ENCODE data around the gene CCNB1IP1.
"Not testable (repeated sequence)": the region's sequence is repeated elsewhere in the genome, so short reads cannot be mapped to it uniquely, and the experiment has no call there.

Gene CCNB1IP1

GRCh38 chr14:20347747-20348146, 14.7 kb upstream of the CCNB1IP1 start:
- H3K27ac Mint-ChIP-seq: no peak overlapping the region

GRCh38 chr14:20346713-20347112, 13.6 kb upstream of the CCNB1IP1 start:
- H3K27me3 Mint-ChIP-seq: no peaks in the 10 kb centered on the region
- H3K27ac Mint-ChIP-seq: no peak overlapping the region
- no peaks in the 10 kb centered on the region for H3K9me3 Mint-ChIP-seq
- H3K36me3 Mint-ChIP-seq (ENCODE audit: insufficient read depth): peaks cover 34% of the 10 kb centered on the region
- no peak for ATAC-seq (replicated peaks)
- H3K4me1 Mint-ChIP-seq (ENCODE audit: low read depth in 2 of 2): peaks cover 9 to 17% of the 10 kb centered on the region in 2 donors
- no peak for DNase-seq
- no peak overlapping the region for H3K4me3 Mint-ChIP-seq

More at GRCh38 chr14:20347747-20348146, 14.7 kb upstream of the CCNB1IP1 start:
- no peaks in the 10 kb centered on the region for H3K27me3 Mint-ChIP-seq
- ATAC-seq (replicated peaks) (no peak), DNase-seq (no peak)
- no peak overlapping the region for H3K4me3 Mint-ChIP-seq
- H3K4me1 Mint-ChIP-seq (ENCODE audit: low read depth in 2 of 2): peaks cover 9 to 17% of the 10 kb centered on the region in 2 donors
- no peaks in the 10 kb centered on the region for H3K9me3 Mint-ChIP-seq
- H3K36me3 Mint-ChIP-seq (ENCODE audit: insufficient read depth): peaks cover 37% of the 10 kb centered on the region

- no peak for DNase-seq
- H3K27me3 Mint-ChIP-seq: no peaks in the 10 kb centered on the region
- no peaks in the 10 kb centered on the region for H3K9me3 Mint-ChIP-seq
- peak overlapping the region; percentile 67 to 99 for H3K27ac Mint-ChIP-seq
- H3K36me3 Mint-ChIP-seq (ENCODE audit: insufficient read depth): peaks cover 29% of the 10 kb centered on the region
- H3K4me3 Mint-ChIP-seq: no peak overlapping the region
- no peak for ATAC-seq (replicated peaks)
- peaks cover 9 to 17% of the 10 kb centered on the region in 2 donors for H3K4me1 Mint-ChIP-seq (ENCODE audit: low read depth in 2 of 2)
These were observed 12.3 kb upstream of the CCNB1IP1 start for GRCh38 chr14:20345366-20345765.

GRCh38 chr14:20343862-20344220, 10.8 kb upstream of the CCNB1IP1 start:
- Mint-ChIP-seq H3K4me3 (peak overlapping the region; percentile 91 to 94), H3K27ac (peak overlapping the region; percentile 97 to 99), H3K4me1 (ENCODE audit: low read depth in 2 of 2) (peaks cover 9 to 17% of the 10 kb centered on the region in 2 donors), H3K36me3 (ENCODE audit: insufficient read depth) (peaks cover 27% of the 10 kb centered on the region), H3K27me3 (no peaks in the 10 kb centered on the region), H3K9me3 (no peaks in the 10 kb centered on the region)
- DNase-seq (no peak), ATAC-seq (replicated peaks) (no peak)

GRCh38 chr14:20343092-20343861, 10.2 kb upstream of the CCNB1IP1 start, which contains the start of gene PARP2:
Gene PARP2 (plus strand): TSS chr14:20343635. CDS start chr14:20343642, 7 bp downstream.
- ATAC-seq (replicated peaks) (peak; percentile 83), DNase-seq (peak; percentile 86 to 92 (median 87))
- no peaks in the 10 kb centered on the region for H3K27me3 Mint-ChIP-seq
- H3K4me3 Mint-ChIP-seq: peak within 1 kb of the TSS; percentile 91 to 94
- H3K9me3 Mint-ChIP-seq: no peaks in the 10 kb centered on the region
- H3K27ac Mint-ChIP-seq: peak within 1 kb of the TSS; percentile 97 to 99
- peaks cover 9 to 17% of the 10 kb centered on the region in 2 donors for H3K4me1 Mint-ChIP-seq (ENCODE audit: low read depth in 2 of 2)
- H3K36me3 Mint-ChIP-seq (ENCODE audit: insufficient read depth): peaks cover 25% of the 10 kb centered on the region

GRCh38 chr14:20341646-20342045, 8.6 kb upstream of the CCNB1IP1 start:
- Mint-ChIP-seq H3K36me3 (ENCODE audit: insufficient read depth) (peaks cover 18% of the 10 kb centered on the region), H3K9me3 (no peaks in the 10 kb centered on the region), H3K4me1 (ENCODE audit: low read depth in 2 of 2) (peaks cover 9 to 17% of the 10 kb centered on the region in 2 donors), H3K27ac (no peak overlapping the region), H3K4me3 (peak overlapping the region; percentile 91 to 94), H3K27me3 (no peaks in the 10 kb centered on the region)
- DNase-seq (no peak), ATAC-seq (replicated peaks) (no peak)

GRCh38 chr14:20341032-20341431, 8.0 kb upstream of the CCNB1IP1 start:
- Mint-ChIP-seq H3K36me3 (ENCODE audit: insufficient read depth) (peaks cover 18% of the 10 kb centered on the region), H3K4me1 (ENCODE audit: low read depth in 2 of 2) (peaks cover 9 to 17% of the 10 kb centered on the region in 2 donors)
- ATAC-seq (replicated peaks); DNase-seq; H3K9me3 Mint-ChIP-seq; H3K27me3 Mint-ChIP-seq; H3K4me3 Mint-ChIP-seq; H3K27ac Mint-ChIP-seq: not testable (repeated sequence)

GRCh38 chr14:20334017-20334416, 938 bp upstream of the CCNB1IP1 start:
- H3K27me3 Mint-ChIP-seq: no peaks in the 10 kb centered on the region
- peak overlapping the region; percentile 88 to 95 for H3K4me3 Mint-ChIP-seq
- H3K9me3 Mint-ChIP-seq: no peaks in the 10 kb centered on the region
- ATAC-seq (replicated peaks): no peak
- H3K4me1 Mint-ChIP-seq (ENCODE audit: low read depth in 2 of 2): peaks cover 12 to 27% of the 10 kb centered on the region in 2 donors
- no peaks in the 10 kb centered on the region for H3K36me3 Mint-ChIP-seq (ENCODE audit: insufficient read depth)
- H3K27ac Mint-ChIP-seq: peak overlapping the region in 1 of 2 donors; percentile 95
- no peak for DNase-seq

- DNase-seq: no peak
- H3K4me1 Mint-ChIP-seq (ENCODE audit: low read depth in 2 of 2): peaks cover 12 to 27% of the 10 kb centered on the region in 2 donors
- no peaks in the 10 kb centered on the region for H3K36me3 Mint-ChIP-seq (ENCODE audit: insufficient read depth)
- H3K9me3 Mint-ChIP-seq: no peaks in the 10 kb centered on the region
- H3K27ac Mint-ChIP-seq: peak overlapping the region; percentile 86 to 95
- H3K27me3 Mint-ChIP-seq: no peaks in the 10 kb centered on the region
- no peak for ATAC-seq (replicated peaks)
- peak overlapping the region; percentile 88 to 95 for H3K4me3 Mint-ChIP-seq
These were observed 389 bp upstream of the CCNB1IP1 start for GRCh38 chr14:20333494-20333841.

- DNase-seq (no peak), ATAC-seq (replicated peaks) (no peak)
- Mint-ChIP-seq H3K36me3 (ENCODE audit: insufficient read depth) (no peaks in the 10 kb centered on the region), H3K4me3 (peak overlapping the region; percentile 88 to 95), H3K27ac (peak overlapping the region; percentile 86 to 95), H3K9me3 (no peaks in the 10 kb centered on the region), H3K27me3 (no peaks in the 10 kb centered on the region), H3K4me1 (ENCODE audit: low read depth in 2 of 2) (peaks cover 15 to 32% of the 10 kb centered on the region in 2 donors)
These were observed 670 bp downstream of the CCNB1IP1 start for GRCh38 chr14:20332431-20332787.

GRCh38 chr14:20331053-20331613, 1.9 kb downstream of the CCNB1IP1 start:
- no peak for ATAC-seq (replicated peaks)
- peak overlapping the region; percentile 25 to 87 for H3K27ac Mint-ChIP-seq
- H3K27me3 Mint-ChIP-seq: no peaks in the 10 kb centered on the region
- no peak for DNase-seq
- peaks cover 16 to 33% of the 10 kb centered on the region in 2 donors for H3K4me1 Mint-ChIP-seq (ENCODE audit: low read depth in 2 of 2)
- peaks cover 5% of the 10 kb centered on the region for H3K36me3 Mint-ChIP-seq (ENCODE audit: insufficient read depth)
- H3K4me3 Mint-ChIP-seq: no peak overlapping the region
- no peaks in the 10 kb centered on the region for H3K9me3 Mint-ChIP-seq

GRCh38 chr14:20329355-20329754, 3.7 kb downstream of the CCNB1IP1 start:
- Mint-ChIP-seq H3K4me3 (no peak overlapping the region), H3K9me3 (no peaks in the 10 kb centered on the region), H3K27me3 (no peaks in the 10 kb centered on the region), H3K36me3 (ENCODE audit: insufficient read depth) (peaks cover 11% of the 10 kb centered on the region), H3K27ac (peak overlapping the region in 1 of 2 donors; percentile 10), H3K4me1 (ENCODE audit: low read depth in 2 of 2) (peaks cover 16 to 33% of the 10 kb centered on the region in 2 donors)
- no peak for ATAC-seq (replicated peaks)
- no peak for DNase-seq

GRCh38 chr14:20328705-20329104, 4.4 kb downstream of the CCNB1IP1 start:
- H3K27me3 Mint-ChIP-seq: no peaks in the 10 kb centered on the region
- no peak for ATAC-seq (replicated peaks)
- peak overlapping the region in 1 of 2 donors; percentile 10 for H3K27ac Mint-ChIP-seq
- H3K36me3 Mint-ChIP-seq (ENCODE audit: insufficient read depth): peaks cover 17% of the 10 kb centered on the region
- DNase-seq: no peak
- H3K9me3 Mint-ChIP-seq: no peaks in the 10 kb centered on the region
- no peak overlapping the region for H3K4me3 Mint-ChIP-seq
- peaks cover 16 to 33% of the 10 kb centered on the region in 2 donors for H3K4me1 Mint-ChIP-seq (ENCODE audit: low read depth in 2 of 2)
